ENCODE results near the gene NCAM1.

GRCh38 chr11:113278925-113279324 lies 317.7 kb downstream of the NCAM1 start:
- no peak for TF ChIP-seq CTCF (IDR thresholded peaks at IDR 0.05 in 4 of 5, conservative IDR thresholded peaks at IDR 0.05 in 1 of 5)
- TF ChIP-seq POLR2A (IDR thresholded peaks at IDR 0.05) = no peak

Data from gastrocnemius medialis (tissue), 4 donors.